Endothelial cell of umbilical vein (primary cell): ENCODE data around the gene MEF2A. TPM values are rescaled to one million over a fixed set of nuclear protein-coding genes. Genes with fewer than 3 reads are reported as not detected.

Source experiments
- BruUV-seq: library from RNA; stranded (reverse); fragments of 400-500 nt; replicated peaks from 2 replicates; lab custom pipeline; 2021; lab: Mats Ljungman, UMichigan
- CTCF ChIA-PET: fragments of 300-600, 350-600 bp; sonication (Branson Sonifier 250); formaldehyde crosslinking; loops from one replicate; lab custom pipeline; 2021; ENCODE audit warnings: antibody characterized with exemption, inconsistent platforms; lab: Charles Lee
- POLR2A ChIA-PET: fragments of 300-600, 350-600 bp; sonication (Branson Sonifier 250); formaldehyde crosslinking; loops from one replicate; lab custom pipeline; 2021; ENCODE audit warnings: antibody characterized with exemption, inconsistent platforms; lab: Charles Lee
- DNase-seq: peaks from one replicate; pipeline ENCODE4 v3.0.0-alpha.2; 2011; ENCODE audit warnings: low read depth, low spot score
- FAIRE-seq: peaks from 2 replicates; lab custom pipeline; 2011; peaks lifted over from hg19 to GRCh38; lab: Jason Lieb, UNC
- H2AFZ ChIP-seq: 2 replicates; pipeline ENCODE4 v1.6.0; 2012; ENCODE audit warnings: low read depth, low read length, control low read depth, inconsistent platforms
- H3K27ac ChIP-seq: 2 replicates; pipeline ENCODE4 v1.5.1; 2011; ENCODE audit warnings: low read depth, mild to moderate bottlenecking, control low read depth, low read length, moderate library complexity; ENCODE audit not compliant: insufficient read depth
- H3K27me3 ChIP-seq, 2 experiments: 2 replicates each; pipeline versions ENCODE4 v1.6.0 to v1.6.1; 2011; ENCODE audit warnings: low read length in 2 of 2, mixed read lengths in 1 of 2; ENCODE audit not compliant: control insufficient read depth in 2 of 2, insufficient read depth in 2 of 2
- H3K36me3 ChIP-seq, 2 experiments: 2 replicates in 1 of 2; 3 replicates in 1 of 2; pipeline ENCODE4 v1.5.1; 2011; ENCODE audit warnings: low read length in 2 of 2, mild to moderate bottlenecking in 1 of 2, moderate library complexity in 1 of 2; ENCODE audit not compliant: control insufficient read depth in 2 of 2, insufficient read depth in 2 of 2; ENCODE audit errors: extremely low read depth in 1 of 2
- H3K4me1 ChIP-seq: 3 replicates; pipeline ENCODE4 v1.5.1; 2011; ENCODE audit warnings: mild to moderate bottlenecking, low read length; ENCODE audit not compliant: control insufficient read depth, insufficient read depth; ENCODE audit errors: extremely low read depth
- H3K4me2 ChIP-seq: 2 replicates; pipeline ENCODE4 v1.6.1; 2011; ENCODE audit warnings: low read length, control low read depth, mixed read lengths; ENCODE audit not compliant: insufficient read depth
- H3K4me3 ChIP-seq, 3 experiments: fragments of 200-600 bp in 1 of 3; sonication (generic), shearing (Covaris generic) in 1 of 3; replicated peaks in 1 of 3; 2 replicates each; pipeline ENCODE4 v1.5.1; 2011 to 2016; ENCODE audit warnings: control low read depth in 3 of 3, low read length in 3 of 3, mild to moderate bottlenecking in 2 of 3, inconsistent platforms in 1 of 3, low read depth in 1 of 3, moderate library complexity in 1 of 3; ENCODE audit not compliant: insufficient read depth in 1 of 3
- H3K79me2 ChIP-seq: 2 replicates; pipeline ENCODE4 v1.6.0; 2012; ENCODE audit warnings: low read length, inconsistent platforms; ENCODE audit not compliant: control insufficient read depth, insufficient read depth
- H3K9ac ChIP-seq: replicated peaks from 2 replicates; pipeline ENCODE3; 2011; ENCODE audit warnings: low read length, control low read depth; ENCODE audit not compliant: insufficient read depth; ENCODE audit errors: extremely low read depth
- H3K9me1 ChIP-seq: replicated peaks from 3 replicates; pipeline ENCODE4 v1.6.0; 2011; ENCODE audit warnings: mild to moderate bottlenecking, low read length; ENCODE audit not compliant: control insufficient read depth, insufficient read depth; ENCODE audit errors: extremely low read depth
- H3K9me3 ChIP-seq: replicated peaks from 2 replicates; pipeline ENCODE4 v1.5.1; 2012; ENCODE audit warnings: low read length, inconsistent platforms; ENCODE audit not compliant: control insufficient read depth, insufficient read depth
- H4K20me1 ChIP-seq: replicated peaks from 2 replicates; pipeline ENCODE3; 2011; ENCODE audit warnings: mild to moderate bottlenecking, low read length; ENCODE audit not compliant: control insufficient read depth, insufficient read depth; ENCODE audit errors: extremely low read depth
- CTCF ChIP-seq, 2 donors: IDR thresholded peaks; 1 replicate in 1 of 2; 2 replicates in 1 of 2; pipeline ENCODE4 v1.5.1; 2011; ENCODE audit warnings: low read length in 2 of 2, mild to moderate bottlenecking in 2 of 2, moderate library complexity in 2 of 2, control low read depth in 1 of 2, inconsistent platforms in 1 of 2, low read depth in 1 of 2; ENCODE audit not compliant: insufficient read depth in 1 of 2; ENCODE audit errors: extremely low read depth in 1 of 2
- EZH2 ChIP-seq: IDR thresholded peaks from 2 replicates; pipeline ENCODE4 v1.6.1; 2012; ENCODE audit warnings: borderline replicate concordance, low read depth, mild to moderate bottlenecking, moderate library complexity, low read length, inconsistent platforms; ENCODE audit not compliant: severe bottlenecking
- FOS ChIP-seq: IDR thresholded peaks from 2 replicates; pipeline ENCODE4 v1.6.1; 2011; ENCODE audit warnings: mild to moderate bottlenecking, low read length, moderate library complexity, borderline replicate concordance; ENCODE audit not compliant: insufficient read depth
- GATA2 ChIP-seq: IDR thresholded peaks from 2 replicates; pipeline ENCODE4 v1.7.0; 2011; ENCODE audit warnings: low read depth, mild to moderate bottlenecking, moderate library complexity, mixed read lengths, low read length; ENCODE audit not compliant: insufficient read length, insufficient read depth
- JUN ChIP-seq: IDR thresholded peaks from 2 replicates; pipeline ENCODE4 v1.6.1; 2011; ENCODE audit warnings: borderline replicate concordance, low read depth; ENCODE audit not compliant: insufficient read length, insufficient read depth
- MAX ChIP-seq: IDR thresholded peaks from 2 replicates; pipeline ENCODE4 v1.6.1; 2011; ENCODE audit not compliant: insufficient read depth, insufficient read length
- MYC ChIP-seq: IDR thresholded peaks from one replicate; pipeline ENCODE4 v1.6.1; 2011; ENCODE audit warnings: mild to moderate bottlenecking, low read depth, low read length
- POLR2A ChIP-seq: IDR thresholded peaks from 2 replicates; pipeline ENCODE4 v1.6.1; 2012; ENCODE audit warnings: low read depth, mild to moderate bottlenecking, control low read depth, low read length
- POLR2AphosphoS5 ChIP-seq: IDR thresholded peaks from 2 replicates; pipeline ENCODE4 v1.6.1; 2012; ENCODE audit warnings: low read depth, mild to moderate bottlenecking, control low read depth, low read length, moderate library complexity; ENCODE audit not compliant: insufficient read depth
- dilution Hi-C: fragments of 300-500 bp; cut with MboI; formaldehyde crosslinking; loops from one replicate; pipeline ENCODE4 v1.15.0; 2019; ENCODE audit warnings: low sequenced_read_pairs; ENCODE audit not compliant: extremely low pct_ligation_motif_present
- intact Hi-C: fragments of 100-400 bp; cut with micrococcal nuclease; formaldehyde crosslinking; loops from one replicate; pipeline ENCODE4 v1.10.0; 2022
- polyA plus RNA-seq, 4 experiments: library from polyadenylated mRNA; depleted of rRNA in 3 of 4; stranded (reverse) in 3 of 4; unstranded in 1 of 4; fragments of >200 nt; gene quantifications; 2 replicates each; pipeline versions ENCODE4 v1.2.1 to v1.2.3, GENCODE V29; 2011 to 2012; ENCODE audit warnings: missing spikeins in 1 of 4
- total RNA-seq: library from RNA; stranded (reverse); gene quantifications from 2 replicates; pipeline ENCODE4 v1.2.3, GENCODE V29; 2021

Gene MEF2A
- total and polyA plus RNA-seq, 2 donors (not counting 3 experiments of a cell fraction or from before 2014, with no cell fraction given), result 38.0 to 45.3 TPM

GRCh38 chr15:99729327-99729726 lies 163.5 kb downstream of the MEF2A start:
- Histone ChIP-seq H2AFZ (no peak overlapping the region), H3K4me3 (no peak overlapping the region), H3K27me3 (no peaks in the 10 kb centered on the region), H3K9me1 (no peaks in the 10 kb centered on the region), H3K27ac (no peak overlapping the region), H3K4me2 (no peak overlapping the region), H3K9ac (no peak overlapping the region), H3K36me3 (no peaks in the 10 kb centered on the region), H4K20me1 (no peaks in the 10 kb centered on the region), H3K9me3 (no peaks in the 10 kb centered on the region), H3K4me1 (peaks cover 5% of the 10 kb centered on the region), H3K79me2 (no peaks in the 10 kb centered on the region)
- FAIRE-seq (no peak), DNase-seq (no peak)
- dilution Hi-C loops, result no loop called here
- BruUV-seq, result no TSS peak
- CTCF ChIA-PET, result interaction anchor here (0.7 to 6.8 kb wide), 9 partner anchors 12 to 456 kb away, joined by 3 to 71 read pairs (median 4); no protein-coding TSS in a partner anchor
- TF ChIP-seq EZH2 (no peak), CTCF (IDR thresholded peaks at IDR 0.05; ENCODE audit: extremely low read depth in 1 of 2, insufficient read depth in 1 of 2, low read depth in 1 of 2, low read length in 2 of 2) (no peak), POLR2A (no peak), POLR2AphosphoS5 (no peak), JUN (no peak), MYC (no peak), FOS (no peak), GATA2 (no peak), MAX (no peak)
- intact Hi-C loops, result no loop called here
- POLR2A ChIA-PET, result no interaction called here
